HepG2 (cell line): ENCODE measurements around the gene DPYSL3. TPM values are rescaled to one million over a fixed set of nuclear protein-coding genes. Genes with fewer than 3 reads are reported as not detected.

ENCODE experiments used
- EED ChIP-seq: sonication (generic); formaldehyde crosslinking; IDR thresholded peaks from 2 replicates; pipeline ENCODE4 v1.5.0; 2020; ENCODE audit warnings: mild to moderate bottlenecking, missing genetic modification reagents
- YEATS4 ChIP-seq: sonication (generic); formaldehyde crosslinking; IDR thresholded peaks from 2 replicates; pipeline ENCODE4 v1.4.0; 2020; ENCODE audit warnings: missing genetic modification reagents, borderline replicate concordance
- ZNF329 ChIP-seq: sonication (generic); formaldehyde crosslinking; IDR thresholded peaks from 2 replicates; pipeline ENCODE4 v1.9.0; 2021; ENCODE audit warnings: low read depth, mild to moderate bottlenecking, missing genetic modification reagents
- polyA plus RNA-seq, 8 experiments: library from polyadenylated mRNA; depleted of rRNA in 3 of 8; stranded (reverse) in 7 of 8; unstranded in 1 of 8; fragments of >200 nt; fragmentation: Illumina TruSeq in 4 of 8; extraction: Trizol in 4 of 8; gene quantifications; 2 replicates each; pipeline versions ENCODE4 v1.2.1 to v1.2.3, GENCODE V29; 2011 to 2016; ENCODE audit warnings: low read depth in 4 of 8, missing spikeins in 1 of 8, mixed read lengths in 1 of 8; ENCODE audit not compliant: insufficient read depth in 1 of 8
- total RNA-seq, 5 experiments: library from RNA; depleted of rRNA; stranded (reverse); fragments of >200 nt; fragmentation: Illumina TruSeq; extraction: Trizol; gene quantifications; 2 replicates each; pipeline ENCODE4 v1.2.3, GENCODE V29; 2016; ENCODE audit warnings: low read depth in 1 of 5
- TF ChIP-seq, protein P1 (sequence below): sonication (generic); formaldehyde crosslinking; conservative IDR thresholded peaks from 2 replicates; pipeline ENCODE4 v1.8.0; 2022; ENCODE audit warnings: missing genetic modification reagents
- TF ChIP-seq, protein P2 (sequence below): sonication (generic); formaldehyde crosslinking; IDR thresholded peaks from 2 replicates; pipeline ENCODE4 v1.4.0; 2020; ENCODE audit warnings: missing genetic modification reagents
- TF ChIP-seq, protein P3 (sequence below): IDR thresholded peaks from 2 replicates; pipeline ENCODE4 v1.6.1; 2016; ENCODE audit warnings: missing genetic modification reagents, missing compliant biosample characterization
- TF ChIP-seq, protein P4 (sequence below): sonication (generic); formaldehyde crosslinking; IDR thresholded peaks from 2 replicates; pipeline ENCODE4 v1.4.0; 2020; ENCODE audit warnings: mild to moderate bottlenecking, missing genetic modification reagents

Gene DPYSL3
- total and polyA plus RNA-seq, 2 of the 13 experiments (the other 11 are each of a cell fraction or from before 2014, with no cell fraction given) = 0.08 to 0.15 TPM

DNA sequence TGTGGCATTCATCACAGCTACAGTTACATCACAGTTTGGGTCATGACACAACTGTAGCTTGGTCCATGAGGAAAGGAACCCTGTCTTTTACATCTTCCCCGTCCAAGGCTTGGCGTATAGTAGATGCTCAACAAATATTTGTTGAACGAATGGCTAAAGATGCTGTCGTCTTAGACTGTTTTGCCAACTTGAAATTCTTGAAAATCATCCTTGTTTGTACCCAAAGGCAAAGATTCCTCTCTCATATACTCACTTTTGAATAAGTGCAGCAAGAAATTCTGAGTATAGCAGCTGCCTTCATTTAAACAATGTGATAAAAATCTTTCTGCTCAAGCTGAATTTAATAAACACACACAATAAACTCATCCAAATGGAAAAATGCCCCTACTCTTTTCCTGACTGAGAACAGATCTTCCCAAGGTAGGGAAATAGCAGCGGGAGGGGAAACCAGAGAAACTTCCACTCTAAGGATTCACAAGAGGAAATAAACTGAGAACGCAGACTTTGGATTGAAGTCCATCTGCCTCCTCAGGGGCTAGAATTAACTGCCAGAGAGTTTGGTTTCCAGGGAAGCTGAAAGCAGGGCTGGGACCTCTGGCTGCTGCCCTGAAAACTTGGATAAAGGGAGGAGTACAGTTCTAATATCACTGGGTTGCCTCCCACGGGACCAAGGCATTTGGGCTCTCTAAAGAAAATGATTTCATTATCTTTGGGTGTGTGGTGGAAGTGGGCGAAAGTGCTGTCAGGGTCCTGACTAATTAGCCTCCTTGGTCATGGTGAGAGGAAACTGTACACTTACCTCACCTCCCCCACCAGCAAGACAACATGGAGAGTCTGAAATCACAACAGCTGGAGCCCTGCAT is 99.1 kb downstream of the DPYSL3 start (continued):
- TF ChIP-seq, protein P1, sequence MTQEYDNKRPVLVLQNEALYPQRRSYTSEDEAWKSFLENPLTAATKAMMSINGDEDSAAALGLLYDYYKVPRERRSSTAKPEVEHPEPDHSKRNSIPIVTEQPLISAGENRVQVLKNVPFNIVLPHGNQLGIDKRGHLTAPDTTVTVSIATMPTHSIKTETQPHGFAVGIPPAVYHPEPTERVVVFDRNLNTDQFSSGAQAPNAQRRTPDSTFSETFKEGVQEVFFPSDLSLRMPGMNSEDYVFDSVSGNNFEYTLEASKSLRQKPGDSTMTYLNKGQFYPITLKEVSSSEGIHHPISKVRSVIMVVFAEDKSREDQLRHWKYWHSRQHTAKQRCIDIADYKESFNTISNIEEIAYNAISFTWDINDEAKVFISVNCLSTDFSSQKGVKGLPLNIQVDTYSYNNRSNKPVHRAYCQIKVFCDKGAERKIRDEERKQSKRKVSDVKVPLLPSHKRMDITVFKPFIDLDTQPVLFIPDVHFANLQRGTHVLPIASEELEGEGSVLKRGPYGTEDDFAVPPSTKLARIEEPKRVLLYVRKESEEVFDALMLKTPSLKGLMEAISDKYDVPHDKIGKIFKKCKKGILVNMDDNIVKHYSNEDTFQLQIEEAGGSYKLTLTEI = no peak
- TF ChIP-seq, protein P2, sequence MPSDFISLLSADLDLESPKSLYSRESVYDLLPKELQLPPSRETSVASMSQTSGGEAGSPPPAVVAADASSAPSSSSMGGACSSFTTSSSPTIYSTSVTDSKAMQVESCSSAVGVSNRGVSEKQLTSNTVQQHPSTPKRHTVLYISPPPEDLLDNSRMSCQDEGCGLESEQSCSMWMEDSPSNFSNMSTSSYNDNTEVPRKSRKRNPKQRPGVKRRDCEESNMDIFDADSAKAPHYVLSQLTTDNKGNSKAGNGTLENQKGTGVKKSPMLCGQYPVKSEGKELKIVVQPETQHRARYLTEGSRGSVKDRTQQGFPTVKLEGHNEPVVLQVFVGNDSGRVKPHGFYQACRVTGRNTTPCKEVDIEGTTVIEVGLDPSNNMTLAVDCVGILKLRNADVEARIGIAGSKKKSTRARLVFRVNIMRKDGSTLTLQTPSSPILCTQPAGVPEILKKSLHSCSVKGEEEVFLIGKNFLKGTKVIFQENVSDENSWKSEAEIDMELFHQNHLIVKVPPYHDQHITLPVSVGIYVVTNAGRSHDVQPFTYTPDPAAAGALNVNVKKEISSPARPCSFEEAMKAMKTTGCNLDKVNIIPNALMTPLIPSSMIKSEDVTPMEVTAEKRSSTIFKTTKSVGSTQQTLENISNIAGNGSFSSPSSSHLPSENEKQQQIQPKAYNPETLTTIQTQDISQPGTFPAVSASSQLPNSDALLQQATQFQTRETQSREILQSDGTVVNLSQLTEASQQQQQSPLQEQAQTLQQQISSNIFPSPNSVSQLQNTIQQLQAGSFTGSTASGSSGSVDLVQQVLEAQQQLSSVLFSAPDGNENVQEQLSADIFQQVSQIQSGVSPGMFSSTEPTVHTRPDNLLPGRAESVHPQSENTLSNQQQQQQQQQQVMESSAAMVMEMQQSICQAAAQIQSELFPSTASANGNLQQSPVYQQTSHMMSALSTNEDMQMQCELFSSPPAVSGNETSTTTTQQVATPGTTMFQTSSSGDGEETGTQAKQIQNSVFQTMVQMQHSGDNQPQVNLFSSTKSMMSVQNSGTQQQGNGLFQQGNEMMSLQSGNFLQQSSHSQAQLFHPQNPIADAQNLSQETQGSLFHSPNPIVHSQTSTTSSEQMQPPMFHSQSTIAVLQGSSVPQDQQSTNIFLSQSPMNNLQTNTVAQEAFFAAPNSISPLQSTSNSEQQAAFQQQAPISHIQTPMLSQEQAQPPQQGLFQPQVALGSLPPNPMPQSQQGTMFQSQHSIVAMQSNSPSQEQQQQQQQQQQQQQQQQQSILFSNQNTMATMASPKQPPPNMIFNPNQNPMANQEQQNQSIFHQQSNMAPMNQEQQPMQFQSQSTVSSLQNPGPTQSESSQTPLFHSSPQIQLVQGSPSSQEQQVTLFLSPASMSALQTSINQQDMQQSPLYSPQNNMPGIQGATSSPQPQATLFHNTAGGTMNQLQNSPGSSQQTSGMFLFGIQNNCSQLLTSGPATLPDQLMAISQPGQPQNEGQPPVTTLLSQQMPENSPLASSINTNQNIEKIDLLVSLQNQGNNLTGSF = no peak
- TF ChIP-seq, protein P3, sequence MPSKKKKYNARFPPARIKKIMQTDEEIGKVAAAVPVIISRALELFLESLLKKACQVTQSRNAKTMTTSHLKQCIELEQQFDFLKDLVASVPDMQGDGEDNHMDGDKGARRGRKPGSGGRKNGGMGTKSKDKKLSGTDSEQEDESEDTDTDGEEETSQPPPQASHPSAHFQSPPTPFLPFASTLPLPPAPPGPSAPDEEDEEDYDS (CRISPR knock-in tag) = no peak
- TF ChIP-seq, protein P4, sequence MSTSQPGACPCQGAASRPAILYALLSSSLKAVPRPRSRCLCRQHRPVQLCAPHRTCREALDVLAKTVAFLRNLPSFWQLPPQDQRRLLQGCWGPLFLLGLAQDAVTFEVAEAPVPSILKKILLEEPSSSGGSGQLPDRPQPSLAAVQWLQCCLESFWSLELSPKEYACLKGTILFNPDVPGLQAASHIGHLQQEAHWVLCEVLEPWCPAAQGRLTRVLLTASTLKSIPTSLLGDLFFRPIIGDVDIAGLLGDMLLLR = no peak
- TF ChIP-seq EED (CRISPR knock-in tag) (no peak), ZNF329 (CRISPR knock-in tag) (no peak), YEATS4 (CRISPR knock-in tag) (no peak)
